K562 (cell line): Measurements from ENCODE around the gene ITGAE. TPM values are rescaled to one million over a fixed set of nuclear protein-coding genes. Genes with fewer than 3 reads are reported as not detected.

Experiments
- ETS2 ChIP-seq: IDR thresholded peaks from 2 replicates; pipeline ENCODE4 v1.6.1; 2016; ENCODE audit warnings: borderline replicate concordance, missing genetic modification characterization, mild to moderate bottlenecking, moderate library complexity, missing compliant biosample characterization; ENCODE audit not compliant: poor library complexity, severe bottlenecking
- PTBP1 ChIP-seq: fragments of 200-400 bp; formaldehyde crosslinking; IDR thresholded peaks from 2 replicates; pipeline ENCODE4 v1.6.1; 2017; ENCODE audit warnings: low read depth, low read length
- SRSF1 ChIP-seq: fragments of 200-400 bp; formaldehyde crosslinking; IDR thresholded peaks from 2 replicates; pipeline ENCODE4 v1.6.1; 2017; ENCODE audit warnings: mild to moderate bottlenecking, low read depth, low read length, moderate library complexity
- ZBTB40 ChIP-seq, 2 experiments: fragments of 450-650 bp in 1 of 2; sonication (generic) in 1 of 2; formaldehyde crosslinking in 1 of 2; IDR thresholded peaks; 2 replicates each; pipeline versions ENCODE4 v1.7.1 to v1.9.0; 2016 to 2022; ENCODE audit warnings: inconsistent platforms in 1 of 2, mild to moderate bottlenecking in 1 of 2, missing genetic modification reagents in 1 of 2
- polyA plus RNA-seq, 8 experiments: library from polyadenylated mRNA; depleted of rRNA in 4 of 8; stranded (reverse) in 5 of 8; unstranded in 3 of 8; fragments of >200 nt; fragmentation: Nextera tagmentation in 2 of 8; fragmentation: Illumina TruSeq in 1 of 8; extraction: Ambion mirVana in 2 of 8; extraction: Trizol in 1 of 8; gene quantifications; 2 replicates each; pipeline versions ENCODE4 v1.2.1 to v1.2.3, GENCODE V29; 2011 to 2014; ENCODE audit warnings: inconsistent platforms in 1 of 8, missing spikeins in 1 of 8
- total RNA-seq, 7 experiments: library from RNA; depleted of rRNA in 6 of 7; stranded (reverse); fragments of >200 nt in 6 of 7; fragmentation: Illumina TruSeq in 2 of 7; extraction: Trizol in 2 of 7; gene quantifications; 2 replicates each; pipeline versions ENCODE4 v1.2.1 to v1.2.3, GENCODE V29; 2011 to 2021; ENCODE audit warnings: low replicate concordance in 1 of 7

The ITGAE gene
- total and polyA plus RNA-seq, 9 of the 15 experiments (the other 6 are each of a cell fraction or from before 2014, with no cell fraction given), result 14.8 to 160 (median 27.0) TPM

- no peak for TF ChIP-seq ETS2 (tag)
- TF ChIP-seq ZBTB40 (IDR thresholded peaks at IDR 0.05), result no peak
- no peak for TF ChIP-seq ZBTB40 (CRISPR knock-in tag; IDR thresholded peaks at IDR 0.05)
- no peak for TF ChIP-seq PTBP1
- no peak for TF ChIP-seq SRSF1
Observed at GRCh38 chr17:3722716-3723115, 78.3 kb downstream of the ITGAE start (continued).
